Measurements from ENCODE around the gene CMTM4. TPM values are rescaled to one million over a fixed set of nuclear protein-coding genes. Genes with fewer than 3 reads are reported as not detected.

CMTM4 gene
- total RNA-seq, 4 donors from 2014 or later, result 14.2 to 22.7 (median 19.6) TPM

DNA sequence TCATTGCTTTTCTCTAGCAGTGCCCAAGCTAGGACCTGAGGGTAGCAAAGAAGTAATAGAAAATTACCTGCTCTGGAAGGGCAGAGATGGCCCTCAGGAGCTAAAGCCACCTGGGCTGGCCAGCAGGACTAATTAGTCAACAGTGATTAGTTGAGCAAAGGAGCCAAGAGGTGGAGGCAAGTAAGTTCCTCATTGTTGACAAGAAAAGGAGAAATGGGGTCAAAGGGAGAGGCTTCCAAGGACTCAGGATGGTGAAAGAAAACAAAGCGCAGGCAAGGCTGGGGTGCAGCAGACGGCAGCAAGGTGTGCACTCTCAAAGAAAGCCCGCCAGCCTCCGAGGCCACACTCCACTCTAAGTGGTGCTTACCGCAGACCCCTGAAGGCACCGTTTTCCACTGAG is 44.6 kb downstream of the CMTM4 start:
- TF ChIP-seq EP300 (IDR thresholded peaks at IDR 0.05) (no peak), POLR2A (IDR thresholded peaks at IDR 0.05) (no peak)
- TF ChIP-seq, protein P1, sequence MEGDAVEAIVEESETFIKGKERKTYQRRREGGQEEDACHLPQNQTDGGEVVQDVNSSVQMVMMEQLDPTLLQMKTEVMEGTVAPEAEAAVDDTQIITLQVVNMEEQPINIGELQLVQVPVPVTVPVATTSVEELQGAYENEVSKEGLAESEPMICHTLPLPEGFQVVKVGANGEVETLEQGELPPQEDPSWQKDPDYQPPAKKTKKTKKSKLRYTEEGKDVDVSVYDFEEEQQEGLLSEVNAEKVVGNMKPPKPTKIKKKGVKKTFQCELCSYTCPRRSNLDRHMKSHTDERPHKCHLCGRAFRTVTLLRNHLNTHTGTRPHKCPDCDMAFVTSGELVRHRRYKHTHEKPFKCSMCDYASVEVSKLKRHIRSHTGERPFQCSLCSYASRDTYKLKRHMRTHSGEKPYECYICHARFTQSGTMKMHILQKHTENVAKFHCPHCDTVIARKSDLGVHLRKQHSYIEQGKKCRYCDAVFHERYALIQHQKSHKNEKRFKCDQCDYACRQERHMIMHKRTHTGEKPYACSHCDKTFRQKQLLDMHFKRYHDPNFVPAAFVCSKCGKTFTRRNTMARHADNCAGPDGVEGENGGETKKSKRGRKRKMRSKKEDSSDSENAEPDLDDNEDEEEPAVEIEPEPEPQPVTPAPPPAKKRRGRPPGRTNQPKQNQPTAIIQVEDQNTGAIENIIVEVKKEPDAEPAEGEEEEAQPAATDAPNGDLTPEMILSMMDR (IDR thresholded peaks at IDR 0.05), result no peak
- 93 to 96% methylated on average over 6 of the region's 6 CpGs for WGBS, 2 donors
- Histone ChIP-seq H3K27ac (no peak overlapping the region), H3K36me3 (no peaks in the 10 kb centered on the region), H3K4me1 (peaks cover 0 to 13% (median 7%) of the 10 kb centered on the region in 4 donors), H3K27me3 (no peaks in the 10 kb centered on the region), H3K9me3 (no peaks in the 10 kb centered on the region), H3K4me3 (no peak overlapping the region)
- no peak for DNase-seq (ENCODE audit: low spot score in 2 of 2)

DNA sequence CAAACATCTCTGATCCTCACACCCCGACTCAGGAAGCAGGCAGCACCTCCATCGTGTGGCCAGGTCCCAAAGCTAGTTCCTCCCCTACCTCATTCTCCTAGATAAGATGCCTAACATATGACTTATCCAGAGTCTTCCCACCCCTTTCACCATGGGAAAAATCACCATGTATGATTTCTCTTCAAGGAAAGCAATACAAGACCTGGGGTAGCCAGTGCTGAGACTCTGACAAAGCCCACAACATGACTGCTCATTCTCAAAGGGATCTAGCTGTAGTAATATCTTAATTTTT is 45.1 kb downstream of the CMTM4 start:
- H3K4me3 ChIP-seq, result no peak overlapping the region
- DNase-seq (ENCODE audit: low spot score in 2 of 2), result no peak
- no peaks in the 10 kb centered on the region for H3K36me3 ChIP-seq
- no peak for TF ChIP-seq POLR2A (IDR thresholded peaks at IDR 0.05)
- no peak for TF ChIP-seq EP300 (IDR thresholded peaks at IDR 0.05)
- TF ChIP-seq, protein P1 (IDR thresholded peaks at IDR 0.05), result no peak
- H3K4me1 ChIP-seq, result peaks cover 0 to 13% (median 7%) of the 10 kb centered on the region in 4 donors
- H3K27ac ChIP-seq, result no peak overlapping the region
- H3K27me3 ChIP-seq, result no peaks in the 10 kb centered on the region
- no peaks in the 10 kb centered on the region for H3K9me3 ChIP-seq
- 50 to 53% methylated on average over 2 of the region's 2 CpGs for WGBS, 2 donors

DNA sequence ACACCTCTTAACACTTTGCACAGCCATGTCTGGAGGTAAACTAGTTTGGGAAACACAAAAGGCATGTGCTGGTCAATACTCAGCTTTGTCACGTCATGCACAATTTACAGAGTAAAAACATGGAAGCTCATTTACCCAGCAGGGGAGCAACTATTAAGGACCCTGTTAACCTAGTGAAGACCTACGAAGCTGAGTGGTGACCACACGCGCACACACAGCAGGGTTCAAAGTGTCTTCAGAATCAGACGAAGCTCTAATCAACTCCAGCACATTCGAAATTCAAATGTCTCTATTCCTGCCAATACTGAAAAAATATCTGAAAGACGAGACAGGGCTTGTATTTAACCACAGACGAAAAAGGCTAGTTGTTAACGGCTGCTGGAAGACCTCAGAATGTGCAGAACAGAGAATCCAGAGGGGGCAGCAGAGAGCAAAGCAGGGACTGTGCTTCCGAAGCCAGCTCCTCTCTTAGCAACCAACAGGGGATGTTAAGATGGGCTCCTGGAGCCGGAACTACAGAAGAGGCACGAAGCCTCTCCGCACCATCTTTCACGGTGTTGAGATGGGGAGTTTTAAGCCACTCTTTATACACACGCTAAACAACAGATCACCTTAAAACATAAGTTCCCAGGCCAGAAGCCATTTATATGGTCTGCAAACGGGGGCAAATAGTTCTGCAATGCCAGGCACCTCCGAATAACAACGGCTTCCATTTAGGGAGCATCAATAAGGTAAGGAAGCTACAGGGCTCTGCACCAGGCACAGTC is 45.7 kb downstream of the CMTM4 start:
- Histone ChIP-seq H3K27ac (no peak overlapping the region), H3K36me3 (no peaks in the 10 kb centered on the region), H3K4me3 (peak overlapping the region in 1 of 4 donors; percentile 19), H3K4me1 (peaks cover 0 to 13% (median 7%) of the 10 kb centered on the region in 4 donors), H3K27me3 (no peaks in the 10 kb centered on the region), H3K9me3 (no peaks in the 10 kb centered on the region)
- peak; percentile 65 to 91 for DNase-seq (ENCODE audit: low spot score in 2 of 2)
- no peak for TF ChIP-seq EP300 (IDR thresholded peaks at IDR 0.05)
- TF ChIP-seq, protein P1 (IDR thresholded peaks at IDR 0.05), result peak; percentile 76 to 97 (median 93)
- WGBS, 2 donors, result 15 to 17% methylated on average over 18 of the region's 18 CpGs

DNA sequence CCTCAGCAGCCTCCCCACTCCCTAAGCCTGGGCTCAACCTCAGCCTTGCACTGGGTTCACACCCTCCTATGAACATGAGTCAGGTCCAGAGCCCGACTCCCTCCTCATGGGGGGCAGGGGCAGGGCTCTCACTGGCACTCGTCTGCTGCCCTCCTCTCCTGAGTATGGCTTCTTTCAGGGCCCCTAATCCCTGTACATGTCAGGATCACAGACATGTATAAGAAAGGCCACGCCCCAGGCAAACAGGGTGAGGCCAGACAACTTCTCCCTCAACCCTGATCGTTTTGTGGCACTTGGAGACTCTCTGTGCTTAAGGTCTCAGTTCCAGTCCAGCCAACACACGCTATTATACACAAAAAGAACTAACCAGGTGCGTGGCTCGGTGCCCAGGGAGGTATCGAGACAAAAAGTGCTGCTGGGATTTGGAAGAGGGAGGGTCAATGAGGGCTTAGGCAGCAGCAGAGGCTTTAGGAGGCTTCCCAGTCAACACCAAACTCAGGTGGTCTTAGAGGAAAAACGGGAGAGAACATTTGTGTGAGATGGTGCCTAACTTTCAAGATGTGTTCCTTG is 46.8 kb downstream of the CMTM4 start:
- Histone ChIP-seq H3K4me1 (peaks cover 0 to 13% (median 7%) of the 10 kb centered on the region in 4 donors), H3K27me3 (no peaks in the 10 kb centered on the region), H3K4me3 (no peak overlapping the region), H3K27ac (no peak overlapping the region), H3K9me3 (no peaks in the 10 kb centered on the region), H3K36me3 (no peaks in the 10 kb centered on the region)
- TF ChIP-seq EP300 (IDR thresholded peaks at IDR 0.05) (no peak), POLR2A (IDR thresholded peaks at IDR 0.05) (no peak)
- TF ChIP-seq, protein P1 (IDR thresholded peaks at IDR 0.05), result no peak
- 86 to 92% methylated on average over 8 to 9 of the region's 9 CpGs for WGBS, 2 donors
- DNase-seq (ENCODE audit: low spot score in 2 of 2), result no peak

DNA sequence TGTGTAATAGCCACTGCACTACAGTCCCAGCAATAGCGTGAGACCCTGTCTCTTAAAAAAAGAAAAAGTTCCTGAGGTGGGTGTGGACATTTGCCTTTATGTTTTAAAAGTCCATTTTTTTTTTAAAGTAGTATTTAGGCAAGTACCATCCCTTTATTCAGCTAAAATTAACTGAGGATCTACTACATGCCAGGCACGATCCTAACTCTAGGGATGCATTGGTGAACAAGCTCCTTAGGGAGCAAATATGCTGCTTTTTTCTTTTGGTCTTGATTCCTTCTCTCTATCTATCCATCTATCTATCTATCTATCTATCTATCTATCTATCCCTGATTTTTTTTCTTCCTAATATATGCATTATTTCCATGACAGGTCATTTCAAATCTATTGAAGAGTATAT is 47.4 kb downstream of the CMTM4 start:
- H3K9me3 ChIP-seq, result no peaks in the 10 kb centered on the region
- H3K27me3 ChIP-seq, result no peaks in the 10 kb centered on the region
- TF ChIP-seq EP300 (IDR thresholded peaks at IDR 0.05), result no peak
- TF ChIP-seq POLR2A (IDR thresholded peaks at IDR 0.05), result no peak
- TF ChIP-seq, protein P1 (IDR thresholded peaks at IDR 0.05), result no peak
- no peak overlapping the region for H3K4me3 ChIP-seq
- 94 to 96% methylated on average over 2 of the region's 2 CpGs for WGBS, 2 donors
- H3K27ac ChIP-seq, result no peak overlapping the region
- DNase-seq (ENCODE audit: low spot score in 2 of 2), result no peak
- H3K36me3 ChIP-seq, result no peaks in the 10 kb centered on the region
- H3K4me1 ChIP-seq, result peaks cover 0 to 13% (median 7%) of the 10 kb centered on the region in 4 donors

Measured in tibial nerve (tissue), 4 donors.